DND-41 (cell line): ENCODE measurements around the gene MYBBP1A.

Source experiments
- CTCF ChIP-seq: IDR thresholded peaks from 2 replicates; pipeline ENCODE4 v1.5.1; 2012; ENCODE audit warnings: borderline replicate concordance, low read length, moderate library complexity, mild to moderate bottlenecking; ENCODE audit not compliant: poor library complexity, severe bottlenecking; ENCODE audit errors: extremely low read depth
- EZH2 ChIP-seq: IDR thresholded peaks from 3 replicates; pipeline ENCODE4 v1.6.1; 2012; ENCODE audit warnings: borderline replicate concordance, low read depth, mild to moderate bottlenecking, moderate library complexity, low read length, inconsistent platforms; ENCODE audit not compliant: severe bottlenecking

- TF ChIP-seq CTCF (no peak), EZH2 (no peak)
These were observed 65.0 kb downstream of the MYBBP1A start for GRCh38 chr17:4490109-4490591.
